Measurements from ENCODE around the gene MUC5AC. TPM values are rescaled to one million over a fixed set of nuclear protein-coding genes. Genes with fewer than 3 reads are reported as not detected.

MUC5AC gene
- total RNA-seq, 2 experiments from 2014 or later = not detected

- no peaks in the 10 kb centered on the region for H3K79me2 ChIP-seq (ENCODE audit: insufficient read depth, low read depth, low read length)
- H3K36me3 ChIP-seq (ENCODE audit: insufficient read depth, low read length) = no peaks in the 10 kb centered on the region
- POLR2A ChIA-PET = no interaction called here
- intact Hi-C loops (cut with micrococcal nuclease; ENCODE audit: unreplicated experiment) = no loop called here
- CTCF ChIA-PET (ENCODE audit: unreplicated experiment) = no interaction called here
- no peak overlapping the region for H3K4me2 ChIP-seq (ENCODE audit: low read length)
- TF ChIP-seq CTCF (conservative IDR thresholded peaks at IDR 0.05; ENCODE audit: low read length) (0 out of 2 replicates have a peak, but pooled peaks have one; percentile 14), EZH2phosphoT487 (IDR thresholded peaks at IDR 0.05; ENCODE audit: borderline replicate concordance, low read depth, low read length) (no peak)
- no peak overlapping the region for H2AFZ ChIP-seq (ENCODE audit: low read length)
- no peak for DNase-seq (ENCODE audit: low spot score)
- no peaks in the 10 kb centered on the region for H3K9me2 ChIP-seq (ENCODE audit: insufficient read depth, low read length)
- H3K4me3 ChIP-seq (ENCODE audit: low read depth, low read length, poor library complexity, severe bottlenecking) = no peak overlapping the region
- no peaks in the 10 kb centered on the region for H3K4me1 ChIP-seq (ENCODE audit: insufficient read depth, low read length, poor library complexity, severe bottlenecking)
- no peaks in the 10 kb centered on the region for H4K20me1 ChIP-seq (ENCODE audit: insufficient read depth, low read length)
- no peaks in the 10 kb centered on the region for H3K9me3 ChIP-seq (ENCODE audit: low read length)
- H3K27ac ChIP-seq (ENCODE audit: low read depth, low read length, poor library complexity, severe bottlenecking) = no peak overlapping the region
- BruUV-seq (replicated peaks) = no TSS peak
Measured at GRCh38 chr11:1226226-1226985, 68.7 kb downstream of the MUC5AC start.

DNA sequence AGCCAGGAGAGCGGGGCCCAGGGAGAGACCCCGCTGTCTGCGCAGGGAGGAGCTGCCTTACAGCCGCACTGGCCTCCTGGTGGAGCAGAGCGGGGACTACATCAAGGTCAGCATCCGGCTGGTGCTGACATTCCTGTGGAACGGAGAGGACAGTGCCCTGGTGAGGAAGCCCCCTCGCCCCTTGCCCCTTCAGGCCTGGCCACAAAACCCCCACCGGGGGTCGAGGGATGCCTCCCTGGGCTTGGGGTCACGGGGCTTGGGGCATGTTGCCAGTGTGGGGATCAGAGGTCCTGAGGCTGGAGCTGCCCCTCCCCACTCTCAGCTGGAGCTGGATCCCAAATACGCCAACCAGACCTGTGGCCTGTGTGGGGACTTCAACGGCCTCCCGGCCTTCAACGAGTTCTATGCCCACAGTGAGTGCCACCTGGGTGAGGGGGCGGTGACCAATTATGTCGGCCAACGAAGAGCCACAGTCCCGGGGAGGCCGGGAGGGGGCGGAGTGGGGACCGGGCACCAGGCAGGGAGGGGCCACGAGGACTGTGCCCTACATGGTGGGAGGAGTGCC is 69.3 kb downstream of the MUC5AC start:
- H3K9me2 ChIP-seq (ENCODE audit: insufficient read depth, low read length) = no peaks in the 10 kb centered on the region
- H3K4me3 ChIP-seq (ENCODE audit: low read depth, low read length, poor library complexity, severe bottlenecking) = no peak overlapping the region
- H3K36me3 ChIP-seq (ENCODE audit: insufficient read depth, low read length) = no peaks in the 10 kb centered on the region
- intact Hi-C loops (cut with micrococcal nuclease; ENCODE audit: unreplicated experiment) = no loop called here
- DNase-seq (ENCODE audit: low spot score) = no peak
- H3K4me2 ChIP-seq (ENCODE audit: low read length) = no peak overlapping the region
- ChIA-PET POLR2A (no interaction called here), CTCF (ENCODE audit: unreplicated experiment) (no interaction called here)
- no TSS peak for BruUV-seq (replicated peaks)
- H3K27ac ChIP-seq (ENCODE audit: low read depth, low read length, poor library complexity, severe bottlenecking) = no peak overlapping the region
- no peak overlapping the region for H2AFZ ChIP-seq (ENCODE audit: low read length)
- H3K79me2 ChIP-seq (ENCODE audit: insufficient read depth, low read depth, low read length) = no peaks in the 10 kb centered on the region
- H3K4me1 ChIP-seq (ENCODE audit: insufficient read depth, low read length, poor library complexity, severe bottlenecking) = no peaks in the 10 kb centered on the region
- no peaks in the 10 kb centered on the region for H4K20me1 ChIP-seq (ENCODE audit: insufficient read depth, low read length)
- no peaks in the 10 kb centered on the region for H3K9me3 ChIP-seq (ENCODE audit: low read length)
- TF ChIP-seq CTCF (conservative IDR thresholded peaks at IDR 0.05; ENCODE audit: low read length) (no peak), EZH2phosphoT487 (IDR thresholded peaks at IDR 0.05; ENCODE audit: borderline replicate concordance, low read depth, low read length) (no peak)

GRCh38 chr11:1227551-1228100 is 69.9 kb downstream of the MUC5AC start:
- POLR2A ChIA-PET = no interaction called here
- TF ChIP-seq EZH2phosphoT487 (IDR thresholded peaks at IDR 0.05; ENCODE audit: borderline replicate concordance, low read depth, low read length) = no peak
- TF ChIP-seq CTCF (conservative IDR thresholded peaks at IDR 0.05; ENCODE audit: low read length) = no peak
- CTCF ChIA-PET (ENCODE audit: unreplicated experiment) = no interaction called here
- H2AFZ ChIP-seq (ENCODE audit: low read length) = no peak overlapping the region
- no peak for DNase-seq (ENCODE audit: low spot score)
- no peak overlapping the region for H3K4me2 ChIP-seq (ENCODE audit: low read length)
- no peak overlapping the region for H3K4me3 ChIP-seq (ENCODE audit: low read depth, low read length, poor library complexity, severe bottlenecking)
- no peaks in the 10 kb centered on the region for H3K79me2 ChIP-seq (ENCODE audit: insufficient read depth, low read depth, low read length)
- no peaks in the 10 kb centered on the region for H3K4me1 ChIP-seq (ENCODE audit: insufficient read depth, low read length, poor library complexity, severe bottlenecking)
- intact Hi-C loops (cut with micrococcal nuclease; ENCODE audit: unreplicated experiment) = no loop called here
- no peak overlapping the region for H3K27ac ChIP-seq (ENCODE audit: low read depth, low read length, poor library complexity, severe bottlenecking)
- no peaks in the 10 kb centered on the region for H3K36me3 ChIP-seq (ENCODE audit: insufficient read depth, low read length)
- no TSS peak for BruUV-seq (replicated peaks)
- no peaks in the 10 kb centered on the region for H4K20me1 ChIP-seq (ENCODE audit: insufficient read depth, low read length)
- H3K9me3 ChIP-seq (ENCODE audit: low read length) = no peaks in the 10 kb centered on the region
- H3K9me2 ChIP-seq (ENCODE audit: insufficient read depth, low read length) = no peaks in the 10 kb centered on the region

All from OCI-LY7 (cell line).